Measurements from ENCODE around the gene MAP2K4.

MAP2K4 gene

GRCh38 chr17:12067485-12067884, 46.8 kb downstream of the MAP2K4 start:
- TF ChIP-seq TAF1 (IDR thresholded peaks at IDR 0.05; ENCODE audit: borderline replicate concordance, insufficient read depth, low read length) (no peak), POLR2AphosphoS5 (IDR thresholded peaks at IDR 0.05; ENCODE audit: low read depth, low read length) (no peak), FOXP2 (optimal IDR thresholded peaks at IDR 0.05; ENCODE audit: borderline replicate concordance, extremely low read depth, extremely low read length, insufficient read depth) (no peak), REST (IDR thresholded peaks at IDR 0.05; ENCODE audit: insufficient read depth in 1 of 2, low read depth in 2 of 2, low read length in 2 of 2) (no peak), SIN3A (IDR thresholded peaks at IDR 0.05; ENCODE audit: borderline replicate concordance, insufficient read depth, low read length) (no peak)

GRCh38 chr17:12068946-12069345, 48.3 kb downstream of the MAP2K4 start:
- TF ChIP-seq FOXP2 (optimal IDR thresholded peaks at IDR 0.05; ENCODE audit: borderline replicate concordance, extremely low read depth, extremely low read length, insufficient read depth) = no peak
- TF ChIP-seq TAF1 (IDR thresholded peaks at IDR 0.05; ENCODE audit: borderline replicate concordance, insufficient read depth, low read length) = no peak
- TF ChIP-seq SIN3A (IDR thresholded peaks at IDR 0.05; ENCODE audit: borderline replicate concordance, insufficient read depth, low read length) = no peak
- TF ChIP-seq POLR2AphosphoS5 (IDR thresholded peaks at IDR 0.05; ENCODE audit: low read depth, low read length) = no peak
- no peak for TF ChIP-seq REST (IDR thresholded peaks at IDR 0.05; ENCODE audit: insufficient read depth in 1 of 2, low read depth in 2 of 2, low read length in 2 of 2)

GRCh38 chr17:12070561-12070960, 49.9 kb downstream of the MAP2K4 start:
- TF ChIP-seq REST (IDR thresholded peaks at IDR 0.05; ENCODE audit: insufficient read depth in 1 of 2, low read depth in 2 of 2, low read length in 2 of 2) (no peak), FOXP2 (optimal IDR thresholded peaks at IDR 0.05; ENCODE audit: borderline replicate concordance, extremely low read depth, extremely low read length, insufficient read depth) (no peak), SIN3A (IDR thresholded peaks at IDR 0.05; ENCODE audit: borderline replicate concordance, insufficient read depth, low read length) (no peak), TAF1 (IDR thresholded peaks at IDR 0.05; ENCODE audit: borderline replicate concordance, insufficient read depth, low read length) (no peak), POLR2AphosphoS5 (IDR thresholded peaks at IDR 0.05; ENCODE audit: low read depth, low read length) (no peak)

- TF ChIP-seq SIN3A (IDR thresholded peaks at IDR 0.05; ENCODE audit: borderline replicate concordance, insufficient read depth, low read length) (no peak), FOXP2 (optimal IDR thresholded peaks at IDR 0.05; ENCODE audit: borderline replicate concordance, extremely low read depth, extremely low read length, insufficient read depth) (no peak), TAF1 (IDR thresholded peaks at IDR 0.05; ENCODE audit: borderline replicate concordance, insufficient read depth, low read length) (no peak), POLR2AphosphoS5 (IDR thresholded peaks at IDR 0.05; ENCODE audit: low read depth, low read length) (no peak), REST (IDR thresholded peaks at IDR 0.05; ENCODE audit: insufficient read depth in 1 of 2, low read depth in 2 of 2, low read length in 2 of 2) (no peak)
Observed at GRCh38 chr17:12074346-12074745, 53.7 kb downstream of the MAP2K4 start.

- TF ChIP-seq FOXP2 (optimal IDR thresholded peaks at IDR 0.05; ENCODE audit: borderline replicate concordance, extremely low read depth, extremely low read length, insufficient read depth) (no peak), REST (IDR thresholded peaks at IDR 0.05; ENCODE audit: insufficient read depth in 1 of 2, low read depth in 2 of 2, low read length in 2 of 2) (no peak), SIN3A (IDR thresholded peaks at IDR 0.05; ENCODE audit: borderline replicate concordance, insufficient read depth, low read length) (no peak), POLR2AphosphoS5 (IDR thresholded peaks at IDR 0.05; ENCODE audit: low read depth, low read length) (no peak), TAF1 (IDR thresholded peaks at IDR 0.05; ENCODE audit: borderline replicate concordance, insufficient read depth, low read length) (no peak)
Observed at GRCh38 chr17:12077773-12078172, 57.1 kb downstream of the MAP2K4 start.
